HG02678 (cell line): ENCODE results near the gene DNAJC5.
"Not testable (repeated sequence)": the region's sequence is repeated elsewhere in the genome, so short reads cannot be mapped to it uniquely, and the experiment has no call there.

Source experiments
- ATAC-seq: cut with Tn5 transposase; IDR thresholded peaks from one replicate; pipeline ENCODE4 v1.9.1; 2021; ENCODE audit warnings: mild to moderate bottlenecking, moderate library complexity; ENCODE audit not compliant: unreplicated experiment

DNAJC5 gene

GRCh38 chr20:63903796-63904561 is 9.1 kb downstream of the DNAJC5 start:
- no peak for ATAC-seq

DNA sequence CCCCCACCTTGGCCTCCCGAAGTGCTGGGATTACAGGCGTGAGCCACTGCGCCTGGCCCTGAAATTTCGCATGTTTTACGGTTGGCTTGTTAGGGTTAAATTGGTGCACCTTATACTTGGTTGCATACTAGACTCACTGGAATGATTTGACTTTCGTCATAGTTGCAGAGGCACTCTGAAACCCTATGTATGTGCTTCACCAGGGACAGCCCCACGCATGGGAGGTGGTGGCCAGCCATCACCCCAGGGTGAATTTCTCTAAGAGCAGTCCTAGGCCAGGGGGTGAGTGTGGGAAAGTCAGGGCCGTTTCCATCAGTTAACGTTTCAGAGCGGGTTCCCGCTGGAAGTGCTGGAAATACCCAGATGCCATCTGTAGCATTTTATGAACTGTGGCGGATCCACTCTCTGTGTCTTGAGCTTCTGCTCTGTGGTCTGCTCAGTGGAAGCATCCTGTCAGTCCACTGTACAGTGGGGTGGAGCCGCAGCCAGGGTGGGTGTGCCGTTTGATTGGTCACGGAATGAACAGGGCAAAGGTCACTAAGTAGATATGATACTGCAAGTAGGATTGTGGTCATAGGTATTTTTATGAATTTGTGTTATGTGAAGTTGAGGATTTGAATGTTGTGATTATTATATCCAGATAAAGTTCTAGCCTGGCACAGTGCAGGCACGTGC is 13.2 kb downstream of the DNAJC5 start:
- no peak for ATAC-seq

DNA sequence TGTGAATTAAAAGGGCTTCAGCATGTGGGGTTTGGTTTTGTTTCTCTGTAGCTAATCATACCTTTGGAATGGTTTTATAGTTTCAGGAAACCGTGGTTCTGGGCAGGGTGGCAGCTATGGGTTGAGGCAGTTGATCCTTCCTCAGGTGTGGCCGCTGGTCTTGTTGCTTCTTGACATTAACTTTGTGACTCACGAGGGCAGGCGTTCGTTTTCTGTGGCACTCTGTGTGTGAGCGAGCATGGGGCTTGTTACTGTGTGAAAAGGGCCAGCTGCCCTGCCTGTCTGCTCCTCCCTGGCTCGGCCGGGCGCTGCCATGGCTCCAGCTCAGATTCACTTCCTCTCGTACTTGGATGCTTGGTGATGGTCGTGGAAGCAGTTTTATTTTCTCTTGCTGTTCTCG is 16.2 kb downstream of the DNAJC5 start:
- no peak for ATAC-seq

- ATAC-seq: no peak
These were observed 18.8 kb downstream of the DNAJC5 start for GRCh38 chr20:63913768-63914167.

GRCh38 chr20:63915471-63915870 is 20.5 kb downstream of the DNAJC5 start:
- ATAC-seq: no peak

DNA sequence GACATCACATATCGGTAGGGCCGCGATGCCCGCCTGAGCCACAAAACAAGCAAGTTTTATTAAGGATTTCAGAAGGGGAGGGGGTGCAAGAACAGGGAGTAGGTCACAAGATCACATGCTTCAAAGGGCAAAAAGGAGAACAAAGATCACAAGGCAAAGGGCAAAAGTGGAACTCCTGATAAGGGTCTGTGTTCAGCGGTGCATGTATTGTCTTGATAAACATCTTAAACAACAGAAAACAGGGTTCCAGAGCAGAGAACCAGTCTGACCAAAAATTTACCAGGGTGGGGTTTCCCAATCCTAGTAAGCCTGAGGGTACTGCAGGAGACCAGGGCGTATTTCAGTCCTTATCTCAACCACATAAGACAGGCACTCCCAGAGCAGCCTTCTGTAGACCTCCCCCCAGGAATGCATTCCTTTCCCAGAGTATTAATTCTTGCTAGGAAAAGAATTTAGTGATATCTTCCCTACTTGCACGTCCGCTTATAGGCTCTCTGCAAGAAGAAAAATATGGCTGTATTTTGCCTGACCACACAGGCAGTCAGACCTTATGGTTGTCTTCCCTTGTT is 21.5 kb downstream of the DNAJC5 start:
- ATAC-seq: not testable (repeated sequence)

- ATAC-seq: no peak
These were observed 22.9 kb downstream of the DNAJC5 start for GRCh38 chr20:63917811-63918210.

DNA sequence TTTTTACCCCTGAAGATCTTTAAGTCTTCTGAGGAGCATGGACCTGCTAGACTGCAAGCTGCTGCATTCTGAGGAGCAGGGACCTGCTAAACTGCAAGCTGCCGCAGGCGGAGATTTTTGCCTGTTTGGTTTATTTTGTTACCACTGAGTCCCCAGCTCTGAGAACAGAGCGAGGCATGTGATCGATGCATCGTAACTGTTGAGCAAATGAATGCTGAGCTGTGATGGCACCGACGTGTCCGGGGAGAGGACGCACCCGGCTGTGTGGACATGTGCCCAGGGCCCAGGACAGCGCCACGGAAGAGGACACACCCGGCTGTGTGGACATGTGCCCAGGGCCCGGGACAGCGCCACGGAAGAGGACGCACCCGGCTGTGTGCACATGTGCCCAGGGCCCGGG is 24.2 kb downstream of the DNAJC5 start:
- ATAC-seq: no peak

DNA sequence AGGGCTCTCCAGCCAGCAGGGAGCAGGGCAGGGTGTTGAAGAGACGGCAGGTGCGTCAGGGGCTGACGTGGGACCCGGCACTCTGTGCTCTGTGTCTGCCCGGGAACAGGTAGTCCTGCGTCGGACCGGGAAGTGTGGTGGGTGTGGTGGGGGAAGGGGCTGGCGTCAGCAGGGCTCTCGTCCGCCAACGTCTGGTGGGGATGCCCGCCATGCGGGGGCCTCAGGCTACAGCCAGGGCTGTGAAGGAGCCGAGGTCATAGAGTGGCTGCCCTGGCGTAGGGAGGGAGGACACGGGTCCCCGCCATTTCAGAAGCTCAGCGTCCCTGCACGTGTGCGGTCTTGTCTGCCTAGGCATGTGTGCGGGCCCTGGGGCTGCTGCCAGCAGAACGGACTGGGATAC is 25.3 kb downstream of the DNAJC5 start:
- no peak for ATAC-seq

DNA sequence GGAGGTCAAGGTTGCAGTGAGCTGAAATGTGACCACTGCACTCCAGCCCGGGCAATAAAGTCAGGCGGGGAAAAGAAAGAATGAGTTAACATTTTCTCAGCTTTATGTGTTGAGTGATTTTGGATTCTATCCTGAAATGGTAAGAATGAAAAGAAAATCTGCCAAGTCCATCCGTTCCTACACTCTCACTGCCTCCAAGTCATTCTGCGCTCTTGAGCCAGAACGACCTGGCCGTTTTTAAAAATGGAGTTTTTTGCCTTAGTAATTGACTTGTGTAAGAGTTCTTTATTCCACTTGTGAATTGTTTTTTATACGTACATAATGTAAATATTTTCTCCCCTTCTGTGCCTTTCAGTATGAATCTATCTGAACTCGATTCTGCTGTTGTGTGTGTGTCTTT is 28.7 kb downstream of the DNAJC5 start:
- ATAC-seq: no peak

DNA sequence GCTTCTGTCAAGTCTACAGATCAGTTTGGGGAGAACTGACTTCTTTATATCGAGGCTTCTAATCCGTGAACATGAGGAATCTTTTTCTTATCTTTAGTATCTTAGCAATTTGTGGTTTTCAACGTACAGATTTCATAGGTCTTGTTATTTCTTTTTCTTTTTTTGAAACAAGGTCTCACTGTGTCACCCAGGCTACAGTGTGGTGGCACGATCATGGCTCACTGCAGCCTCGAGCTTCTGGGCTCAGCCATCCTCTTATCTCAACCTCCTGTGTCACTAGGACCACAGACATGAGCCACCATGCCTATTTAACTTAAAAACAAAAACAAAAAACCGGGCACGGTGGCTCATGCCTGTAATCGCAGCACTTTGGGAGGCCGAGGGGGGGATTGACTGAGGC is 29.3 kb downstream of the DNAJC5 start:
- ATAC-seq: no peak

- no peak for ATAC-seq
These were observed 31.4 kb downstream of the DNAJC5 start for GRCh38 chr20:63926298-63926697.

GRCh38 chr20:63929071-63929470 is 34.1 kb downstream of the DNAJC5 start:
- ATAC-seq: no peak

DNA sequence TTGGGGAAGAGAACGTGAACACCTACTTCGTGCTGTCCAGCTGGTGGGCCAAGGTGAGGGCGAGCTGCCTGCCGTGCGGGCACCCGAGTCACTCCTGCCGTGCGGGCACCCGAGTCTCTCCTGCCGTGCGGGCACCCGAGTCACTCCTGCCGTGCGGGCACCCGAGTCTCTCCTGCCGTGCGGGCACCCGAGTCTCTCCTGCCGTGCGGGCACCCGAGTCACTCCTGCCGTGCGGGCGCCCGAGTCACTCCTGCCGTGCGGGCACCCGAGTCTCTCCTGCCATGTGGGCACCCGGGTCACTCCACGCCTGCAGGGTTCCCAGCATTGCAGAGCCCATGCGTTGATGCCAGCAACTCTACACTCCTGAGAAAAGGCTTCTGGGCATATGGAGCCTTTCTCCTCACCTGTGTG is 34.6 kb downstream of the DNAJC5 start:
- not testable (repeated sequence) for ATAC-seq

DNA sequence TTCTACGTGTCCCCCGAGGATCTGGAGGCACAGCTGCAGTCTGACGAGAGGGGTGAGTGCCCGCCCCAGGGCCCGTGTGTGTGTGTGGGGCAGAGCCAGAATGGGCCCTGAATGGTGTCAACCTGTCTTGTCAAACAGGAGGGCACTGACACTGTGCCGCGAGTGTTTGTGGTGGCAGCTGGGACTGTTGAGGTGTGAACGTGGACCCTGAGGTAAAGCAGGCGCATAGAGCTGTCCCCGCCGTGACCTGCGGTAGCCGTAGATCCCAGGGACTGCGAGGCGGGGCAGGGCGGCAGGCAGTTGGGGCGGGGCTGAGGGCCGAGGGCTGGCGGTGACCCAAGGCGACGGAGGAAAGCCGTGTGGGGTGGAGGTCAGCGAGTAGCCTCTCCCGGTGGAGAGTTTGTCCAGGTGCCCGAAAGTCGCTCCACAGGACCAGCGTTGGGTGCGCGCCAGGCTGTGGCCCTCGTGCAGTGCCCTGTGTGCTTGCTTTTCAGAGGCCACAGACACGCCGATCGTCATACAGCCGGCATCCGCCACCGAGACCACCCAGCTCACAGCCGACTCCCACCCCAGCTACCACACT is 36.1 kb downstream of the DNAJC5 start:
- no peak for ATAC-seq

DNA sequence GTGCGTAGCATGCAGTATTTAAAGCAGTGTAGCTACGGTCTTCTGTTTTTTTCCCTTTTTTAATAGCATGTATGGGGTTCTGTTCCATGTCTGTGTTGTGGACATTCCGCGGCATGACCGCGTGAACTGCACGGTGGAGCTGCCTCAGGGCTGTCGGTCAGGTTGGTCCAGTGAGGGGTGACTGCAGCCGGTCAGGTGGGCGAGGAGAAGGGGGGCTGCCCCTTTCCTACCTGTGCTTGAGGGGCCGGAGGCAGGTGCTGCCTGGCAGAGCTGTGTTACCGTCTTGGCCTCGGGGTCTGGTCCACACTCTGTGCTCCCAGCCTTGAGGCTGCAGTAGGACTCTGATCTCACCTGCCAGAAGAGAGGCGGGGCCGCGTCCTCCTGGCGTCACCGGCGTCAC is 36.8 kb downstream of the DNAJC5 start:
- ATAC-seq: no peak

DNA sequence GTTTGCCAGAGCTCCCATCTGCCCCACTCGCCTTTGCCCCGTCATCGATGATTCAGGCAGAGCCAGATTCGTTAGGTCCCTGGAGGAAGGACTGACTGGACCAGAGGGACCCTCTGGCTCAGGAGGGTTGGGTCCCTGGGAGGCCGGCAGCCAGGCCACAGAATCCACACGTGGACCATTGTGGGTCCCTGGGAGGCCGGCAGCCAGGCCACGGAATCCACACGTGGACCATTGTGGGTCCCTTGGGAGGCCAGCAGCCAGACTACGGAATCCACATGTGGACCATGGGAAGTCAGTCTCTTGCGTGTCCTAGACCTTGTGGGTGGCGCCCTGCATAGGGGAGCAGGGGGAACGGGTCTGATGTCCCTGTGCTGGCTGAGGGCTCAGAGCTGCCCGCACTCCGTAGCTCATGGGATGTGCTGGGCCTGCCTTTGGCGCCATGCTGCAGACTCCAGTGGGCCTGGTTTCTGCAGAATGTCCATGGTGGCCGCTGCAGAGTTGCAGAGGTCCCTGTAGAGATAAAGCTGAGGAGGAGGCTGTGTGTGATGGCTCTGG is 37.8 kb downstream of the DNAJC5 start:
- no peak for ATAC-seq

DNA sequence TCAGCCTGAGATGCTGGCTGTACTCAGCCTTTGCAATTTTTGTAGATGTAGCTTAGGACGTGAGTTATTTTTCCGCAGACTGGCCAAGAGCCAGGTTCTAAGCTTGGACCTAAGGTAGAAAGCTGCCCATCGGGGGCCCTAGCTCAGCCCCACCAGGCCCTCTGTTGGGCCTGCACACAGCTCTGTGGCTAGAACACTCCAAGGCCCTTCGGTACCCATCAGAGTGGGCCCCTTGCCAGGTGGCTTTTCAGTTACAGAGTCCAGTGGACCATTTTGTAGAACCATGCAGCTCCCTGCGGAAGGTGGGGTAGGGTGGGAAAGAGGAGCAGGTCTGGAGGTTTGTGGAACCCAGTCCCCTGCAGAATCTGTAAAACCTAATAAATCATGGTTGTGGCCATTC is 38.7 kb downstream of the DNAJC5 start:
- no peak for ATAC-seq

DNA sequence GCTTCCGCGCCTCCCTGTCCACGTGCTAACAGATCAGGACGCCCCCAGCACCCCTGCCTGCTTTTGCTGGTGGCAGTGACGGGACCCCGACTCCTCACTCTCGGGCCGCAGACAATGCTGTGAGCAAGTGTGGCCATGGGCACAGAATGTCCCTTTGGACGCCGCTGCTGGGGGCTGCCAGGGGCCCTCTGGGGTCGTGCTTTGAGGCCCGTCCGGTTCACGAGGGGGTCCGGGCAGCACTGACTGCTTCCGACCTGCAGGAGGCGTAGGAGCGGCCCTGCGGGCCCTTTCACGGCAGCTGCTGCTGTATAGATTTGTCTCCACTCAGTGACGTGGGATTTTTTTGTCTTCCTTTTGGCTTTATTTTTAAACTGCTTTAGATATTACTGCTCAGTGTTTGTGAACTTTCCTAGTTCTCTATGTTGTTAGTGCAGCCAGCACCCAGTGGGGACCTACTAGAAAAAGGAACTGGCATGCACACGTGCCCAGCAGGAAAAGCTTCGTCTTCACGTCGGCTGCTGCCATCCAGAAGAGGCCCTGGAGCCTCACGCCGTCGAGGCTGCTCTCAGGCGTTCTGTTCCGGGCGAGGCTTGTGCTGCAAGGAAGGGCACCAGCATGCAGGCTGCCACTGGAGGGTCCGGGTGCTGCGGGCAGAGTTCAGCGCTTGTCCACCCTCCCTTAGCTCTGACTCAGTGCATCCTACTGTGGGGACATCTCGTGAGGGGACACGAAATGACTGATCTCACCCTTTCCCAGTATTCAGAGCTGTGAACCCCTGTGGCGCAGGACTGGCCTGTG is 39.5 kb downstream of the DNAJC5 start:
- ATAC-seq: no peak

GRCh38 chr20:63935447-63935846 is 40.5 kb downstream of the DNAJC5 start:
- no peak for ATAC-seq

DNA sequence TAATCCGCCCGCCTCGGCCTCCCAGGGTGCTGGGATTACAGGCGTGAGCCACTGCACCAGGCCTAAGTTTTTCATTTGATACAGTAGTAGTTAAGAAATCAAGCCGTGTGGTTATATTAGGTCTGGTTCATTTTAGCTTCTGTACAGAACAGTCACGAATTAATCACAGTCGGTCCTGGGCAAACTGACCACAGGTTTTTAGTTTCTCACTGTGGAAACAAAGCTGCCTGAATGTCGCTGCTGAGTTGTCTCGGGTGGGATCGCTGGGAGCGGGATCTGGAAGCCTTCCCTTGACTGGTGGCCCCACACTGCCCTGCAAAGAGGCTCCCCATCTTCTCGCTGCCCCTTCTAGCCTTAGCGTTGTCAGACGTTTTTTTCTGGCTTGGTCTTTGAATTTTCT is 42.7 kb downstream of the DNAJC5 start:
- no peak for ATAC-seq
